T-cell (primary cell): Measurements from ENCODE around the gene LHB. TPM values are rescaled to one million over a fixed set of nuclear protein-coding genes. Genes with fewer than 3 reads are reported as not detected.

ENCODE experiments used
- ATAC-seq, 4 experiments: fragments of 200-7000 bp in 3 of 4; fragments of 150-1000 bp in 1 of 4; cut with Tn5 transposase; replicated peaks in 1 of 4; 1 replicate in 3 of 4; 2 replicates in 1 of 4; pipeline ENCODE4 v1.10.0; 2021; ENCODE audit warnings: moderate library complexity in 3 of 4, mild to moderate bottlenecking in 2 of 4, moderate number of reproducible peaks in 1 of 4
- CTCF ChIA-PET, 2 donors: fragments of 300-600 bp; sonication (Branson Sonifier 250); formaldehyde crosslinking; loops; one replicate each; lab custom pipeline; 2022; ENCODE audit warnings: antibody characterized with exemption in 2 of 2; lab: Charles Lee
- POLR2A ChIA-PET, 2 donors: fragments of 300-600 bp; sonication (Branson Sonifier 250); formaldehyde crosslinking; loops; one replicate each; lab custom pipeline; 2022; ENCODE audit warnings: antibody characterized with exemption in 2 of 2; lab: Charles Lee
- DNase-seq, 35 experiments: peaks; one replicate each; pipeline versions ENCODE4 v3.0.0 to v3.0.0-alpha.2; 2013 to 2023
- H3K27ac ChIP-seq: one replicate; pipeline ENCODE4 v1.5.1; 2013; ENCODE audit warnings: low read length
- H3K27me3 ChIP-seq, 2 experiments: replicated peaks in 1 of 2; 1 replicate in 1 of 2; 2 replicates in 1 of 2; pipeline versions ENCODE4 v1.6.1 to v1.7.0; 2013; ENCODE audit warnings: low read length in 1 of 2, mixed read lengths in 1 of 2; ENCODE audit not compliant: control insufficient read depth in 2 of 2, insufficient read depth in 2 of 2; ENCODE audit errors: extremely low read depth in 1 of 2
- H3K36me3 ChIP-seq, 2 donors: 1 replicate in 1 of 2; 2 replicates in 1 of 2; pipeline versions ENCODE4 v1.6.1 to v1.7.0; 2013; ENCODE audit warnings: low read length in 1 of 2; ENCODE audit not compliant: control insufficient read depth in 2 of 2, insufficient read depth in 1 of 2; ENCODE audit errors: extremely low read depth in 1 of 2
- H3K4me1 ChIP-seq, 2 experiments: 1 replicate in 1 of 2; 2 replicates in 1 of 2; pipeline versions ENCODE4 v1.6.1 to v1.7.0; 2013; ENCODE audit warnings: low read length in 2 of 2, mixed read lengths in 1 of 2; ENCODE audit not compliant: insufficient read depth in 2 of 2, control insufficient read depth in 1 of 2; ENCODE audit errors: extremely low read depth in 1 of 2
- H3K4me3 ChIP-seq, 2 donors: 1 replicate in 1 of 2; 2 replicates in 1 of 2; pipeline versions ENCODE4 v1.5.1 to v1.7.0; 2013; ENCODE audit warnings: mild to moderate bottlenecking in 2 of 2, low read length in 1 of 2, moderate library complexity in 1 of 2; ENCODE audit not compliant: control insufficient read depth in 1 of 2; ENCODE audit errors: extremely low read depth in 1 of 2
- H3K9me3 ChIP-seq: 2 replicates; pipeline ENCODE4 v1.7.0; 2013
- H3K27ac Mint-ChIP-seq, 2 donors: one replicate each; pipeline ENCODE4 v1.8.0; 2020 to 2021; ENCODE audit warnings: mild to moderate bottlenecking in 2 of 2, mixed read lengths in 2 of 2
- H3K27me3 Mint-ChIP-seq, 2 donors: one replicate each; pipeline ENCODE4 v1.8.0; 2021 to 2022; ENCODE audit warnings: mixed read lengths in 2 of 2
- H3K36me3 Mint-ChIP-seq: one replicate; pipeline ENCODE4 v1.8.0; 2021; ENCODE audit warnings: mixed read lengths
- H3K4me1 Mint-ChIP-seq, 3 donors: one replicate each; pipeline ENCODE4 v1.8.0; 2020 to 2022; ENCODE audit warnings: mixed read lengths in 3 of 3, mild to moderate bottlenecking in 1 of 3
- H3K4me3 Mint-ChIP-seq, 3 donors: one replicate each; pipeline ENCODE4 v1.8.0; 2020 to 2022; ENCODE audit warnings: mild to moderate bottlenecking in 3 of 3, mixed read lengths in 3 of 3, moderate library complexity in 3 of 3
- H3K9me3 Mint-ChIP-seq, 3 donors: one replicate each; pipeline ENCODE4 v1.8.0; 2020 to 2022; ENCODE audit warnings: mixed read lengths in 3 of 3
- WGBS: methylation state at CpG from one replicate; pipeline ENCODE4 v1.1.5; 2013; ENCODE audit warnings: missing lambda C conversion rate; ENCODE audit not compliant: insufficient coverage; 5-methylcytosine and 5-hydroxymethylcytosine counted together
- total RNA-seq, 35 experiments: library from RNA in 6 of 35; stranded (reverse) in 6 of 35; fragments of 120-200 nt in 1 of 35; gene quantifications; one replicate each; pipeline versions ENCODE4 v1.2.1 to v1.2.4 and lab custom pipeline; 2013 to 2026

The LHB gene
- total RNA-seq (under 1 TPM in 1 of 5 donors, not detected in 4; 0.57 TPM), total RNA-seq (lab: John Stamatoyannopoulos, UW) (0 to 0.25 (median 0.05) reads per million in 29 experiments)
- 0.44 TPM for total RNA-seq (2013)

DNA sequence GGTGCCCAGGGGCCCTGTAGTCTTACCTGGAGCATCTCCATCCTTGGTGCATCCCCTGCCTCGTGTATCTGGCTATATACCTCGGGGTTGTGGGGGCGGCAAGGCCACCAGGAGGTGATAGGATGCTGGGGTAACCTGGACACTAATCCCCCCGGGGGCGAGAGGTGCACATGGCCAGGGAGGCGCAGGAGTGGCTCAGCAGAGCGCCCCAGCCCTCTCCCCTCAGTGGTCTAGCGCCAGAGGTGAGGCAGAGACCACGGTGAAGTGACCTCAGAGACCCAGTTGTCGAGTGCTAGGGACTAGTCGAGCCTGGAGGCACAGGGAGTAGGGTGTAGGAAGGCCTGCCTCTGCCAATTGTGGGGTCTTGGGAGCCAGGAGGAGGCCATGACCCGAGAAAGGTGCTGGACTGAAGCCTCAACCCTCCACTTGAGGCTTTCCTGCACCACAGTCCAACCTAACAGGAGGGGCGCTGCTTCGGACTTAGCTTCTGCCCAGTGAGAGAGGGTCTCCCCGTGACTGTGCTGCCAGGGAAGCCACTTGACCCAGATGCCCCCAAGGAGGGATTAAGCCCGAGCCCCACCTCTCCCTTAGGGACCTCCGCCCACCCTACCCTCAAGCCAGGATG, at the start of gene LHB:
LHB (minus strand) TSS at position 51 of the 625 bp plus-strand sequence; CDS start at position 41, 10 bp downstream.
- Mint-ChIP-seq H3K4me1 (peaks cover 19 to 32% (median 25%) of the 10 kb centered on the region in 3 donors), H3K4me3 (peak within 1 kb of the TSS; percentile 83 to 95 (median 86)), H3K27me3 (peaks cover 0 to 6% of the 10 kb centered on the region in 2 donors), H3K9me3 (no peaks in the 10 kb centered on the region), H3K27ac (peak within 1 kb of the TSS in 1 of 2 donors; percentile 28), H3K36me3 (no peaks in the 10 kb centered on the region)
- H3K27ac ChIP-seq: peak within 1 kb of the TSS; percentile 49
- H3K4me3 ChIP-seq: peak within 1 kb of the TSS; percentile 64 to 68
- no peak for ATAC-seq
- ChIA-PET CTCF (interaction anchor here (0.6 to 2.9 kb wide), 3 partner anchors 17 to 1556 kb away, joined by 5 to 15 read pairs (median 6); partner anchors contain the start of genes GYS1 (in 1 of the 2) and RUVBL2 (in 1 of the 2)), POLR2A (no interaction called here)
- H3K9me3 ChIP-seq: no peaks in the 10 kb centered on the region
- no peak for DNase-seq
- peaks cover 0 to 15% of the 10 kb centered on the region in 2 experiments for H3K27me3 ChIP-seq
- WGBS: 91% methylated on average over 4 of the region's 17 CpGs
- H3K36me3 ChIP-seq: peaks cover 3 to 5% of the 10 kb centered on the region in 2 donors
- peaks cover 7 to 33% of the 10 kb centered on the region in 2 experiments for H3K4me1 ChIP-seq

DNA sequence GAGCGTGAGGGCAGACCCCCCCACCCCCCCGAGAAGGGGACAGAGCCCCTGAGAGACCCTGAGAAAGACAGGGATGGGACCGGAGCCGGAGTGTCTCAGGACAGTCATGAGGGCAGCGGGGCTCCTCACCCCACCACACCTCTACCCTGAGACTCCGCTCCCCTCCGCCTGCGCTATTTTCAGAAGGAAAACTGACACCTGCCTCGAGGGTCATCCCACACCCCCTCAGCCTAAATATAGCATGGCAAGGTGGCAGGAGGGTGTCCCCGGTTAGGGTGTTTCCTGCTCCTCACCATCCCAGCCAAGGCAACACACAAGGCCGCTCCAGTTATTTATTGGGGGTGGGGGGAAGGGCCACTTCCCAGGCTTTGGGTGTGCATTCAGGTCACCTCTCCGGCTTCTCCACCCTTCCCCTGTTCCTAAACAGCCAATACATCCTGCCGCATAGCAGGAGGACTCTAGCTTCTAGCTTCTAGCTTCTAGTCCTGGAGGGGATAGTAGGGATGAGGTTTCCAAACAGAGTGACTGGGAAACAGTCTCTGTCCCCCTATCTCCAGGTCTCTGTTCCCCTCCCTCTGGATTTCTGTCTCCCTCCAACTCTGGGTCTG, 49.1 kb upstream of the LHB start:
- H3K4me3 Mint-ChIP-seq: no peak overlapping the region

DNA sequence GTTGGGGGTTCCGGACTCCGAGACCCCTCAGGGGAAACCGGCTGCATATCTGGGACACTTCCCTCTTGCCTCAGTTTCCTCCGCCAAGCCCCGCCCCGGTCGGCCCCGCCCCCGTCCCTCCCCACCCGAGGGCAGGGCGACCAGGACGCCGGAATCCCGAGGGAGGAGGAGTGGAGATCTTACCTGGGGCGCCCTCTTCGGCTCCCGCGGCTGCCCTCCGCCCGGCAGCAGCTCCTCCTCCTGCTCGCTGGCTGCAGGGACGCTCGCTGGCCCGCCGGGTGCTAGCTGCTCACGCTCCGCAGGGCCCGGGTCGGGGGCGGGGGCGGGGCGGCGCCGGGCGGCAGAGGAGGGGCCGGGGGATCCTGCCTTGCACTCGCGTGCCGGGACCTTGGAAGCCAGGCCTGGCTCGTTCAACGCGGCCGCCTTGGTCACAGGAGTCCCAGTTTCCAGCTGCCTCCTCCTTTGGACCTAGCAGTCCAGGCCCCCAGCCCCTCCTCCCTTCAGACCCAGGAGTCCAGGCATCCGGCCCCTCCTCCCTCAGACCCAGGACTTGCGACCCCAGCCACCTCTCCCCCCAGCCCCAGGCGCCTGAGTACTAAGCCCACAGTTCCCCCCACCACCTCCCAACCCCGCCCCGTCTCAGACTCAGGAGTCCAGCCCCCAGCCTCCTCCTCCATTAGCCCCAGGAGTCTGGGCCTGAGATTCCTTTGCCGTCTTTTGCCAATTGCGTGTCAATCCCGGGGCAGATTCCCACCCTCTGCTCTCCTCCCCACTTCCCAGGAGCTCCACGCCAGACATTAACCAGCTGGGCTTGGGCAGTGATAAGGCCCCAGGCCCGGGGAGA, 48.1 kb upstream of the LHB start, which contains the start of gene NTF4:
NTF4 (minus strand) TSS at position 51 of the 844 bp plus-strand sequence. CDS start 2,821 bp downstream, outside the sequence.
- no peak within 1 kb of the TSS for H3K4me3 ChIP-seq
- no peaks in the 10 kb centered on the region for H3K36me3 ChIP-seq
- H3K36me3 Mint-ChIP-seq: peaks cover 3% of the 10 kb centered on the region
- CTCF ChIA-PET: no interaction called here
- H3K4me1 ChIP-seq: peaks cover 0 to 7% of the 10 kb centered on the region in 2 experiments
- peaks cover 7 to 83% of the 10 kb centered on the region in 2 experiments for H3K27me3 ChIP-seq
- no peak within 1 kb of the TSS for H3K27ac ChIP-seq
- peaks cover 0 to 5% (median 3%) of the 10 kb centered on the region in 3 donors for H3K4me1 Mint-ChIP-seq
- WGBS: 7% methylated on average over 44 of the region's 53 CpGs
- DNase-seq (no peak), ATAC-seq (peak in 3 of 4 experiments; percentile 15 to 39 (median 19))
- H3K9me3 Mint-ChIP-seq: peaks cover 0 to 5% (median 0%) of the 10 kb centered on the region in 3 donors
- peaks cover 44 to 64% of the 10 kb centered on the region in 2 donors for H3K27me3 Mint-ChIP-seq
- H3K9me3 ChIP-seq: no peaks in the 10 kb centered on the region
- POLR2A ChIA-PET: interaction anchor here in 1 of 2 donors (0.6 kb wide), 1 partner anchor 137 kb away, joined by 6 read pairs; no protein-coding TSS in a partner anchor
- no peak within 1 kb of the TSS for H3K27ac Mint-ChIP-seq
- H3K4me3 Mint-ChIP-seq: peak within 1 kb of the TSS in 1 of 3 donors; percentile 13

More for the DNA sequence above, 49.1 kb upstream of the LHB start:
- H3K4me1 ChIP-seq: peaks cover 0 to 7% of the 10 kb centered on the region in 2 experiments
- WGBS: no CpG with 5 or more reads among the region's 13 CpGs
- Mint-ChIP-seq H3K27ac (no peak overlapping the region), H3K9me3 (peaks cover 0 to 5% (median 0%) of the 10 kb centered on the region in 3 donors), H3K4me1 (peaks cover 0 to 9% (median 3%) of the 10 kb centered on the region in 3 donors), H3K36me3 (no peaks in the 10 kb centered on the region), H3K27me3 (peaks cover 44 to 68% of the 10 kb centered on the region in 2 donors)
- no peak for ATAC-seq
- no peaks in the 10 kb centered on the region for H3K36me3 ChIP-seq
- no peaks in the 10 kb centered on the region for H3K9me3 ChIP-seq
- H3K4me3 ChIP-seq: no peak overlapping the region
- DNase-seq: no peak
- POLR2A ChIA-PET: no interaction called here
- no peak overlapping the region for H3K27ac ChIP-seq
- CTCF ChIA-PET: no interaction called here
- H3K27me3 ChIP-seq: peaks cover 7 to 89% of the 10 kb centered on the region in 2 experiments

DNA sequence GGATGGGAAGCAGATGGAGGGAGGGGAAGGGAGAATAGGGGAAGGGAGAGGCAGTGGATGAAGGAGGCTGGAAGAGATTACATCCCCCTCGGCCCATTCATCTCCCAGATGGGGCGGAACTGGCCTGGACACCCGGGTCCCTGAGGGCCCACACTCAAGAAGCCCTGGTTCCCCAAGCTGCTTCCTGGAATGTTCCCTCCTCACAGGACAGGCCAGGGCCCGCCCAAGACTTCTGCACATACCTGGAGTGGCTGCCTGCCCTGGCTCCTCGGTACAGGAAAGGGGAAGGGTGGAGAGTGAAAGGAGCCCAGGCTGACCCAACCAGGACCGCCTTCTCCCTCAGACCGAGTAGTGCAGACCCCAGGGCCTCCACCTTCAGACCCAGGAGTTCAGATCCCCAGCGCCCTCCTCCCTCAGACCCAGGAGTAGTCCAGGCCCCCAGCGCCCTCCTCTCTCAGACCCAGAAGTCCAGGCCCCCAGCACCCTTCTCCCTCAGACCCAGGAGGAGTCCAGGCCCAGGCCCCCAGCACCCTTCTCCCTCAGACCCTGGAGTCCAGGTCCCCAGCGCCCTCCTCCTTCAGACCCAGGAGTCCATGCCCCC, 47.2 kb upstream of the LHB start:
- H3K4me1 ChIP-seq: peaks cover 0 to 7% of the 10 kb centered on the region in 2 experiments
- Mint-ChIP-seq H3K9me3 (no peaks in the 10 kb centered on the region), H3K27ac (no peak overlapping the region), H3K36me3 (peaks cover 3% of the 10 kb centered on the region), H3K4me3 (peak overlapping the region in 1 of 3 donors; percentile 13), H3K4me1 (peaks cover 0 to 5% (median 3%) of the 10 kb centered on the region in 3 donors), H3K27me3 (peaks cover 37 to 64% of the 10 kb centered on the region in 2 donors)
- H3K4me3 ChIP-seq: no peak overlapping the region
- no peak overlapping the region for H3K27ac ChIP-seq
- POLR2A ChIA-PET: interaction anchor here in 1 of 2 donors (0.6 kb wide), 1 partner anchor 138 kb away, joined by 6 read pairs; no protein-coding TSS in a partner anchor
- no peak for ATAC-seq
- 41% methylated on average over 4 of the region's 10 CpGs for WGBS
- CTCF ChIA-PET: no interaction called here
- no peaks in the 10 kb centered on the region for H3K36me3 ChIP-seq
- H3K9me3 ChIP-seq: no peaks in the 10 kb centered on the region
- peaks cover 5 to 83% of the 10 kb centered on the region in 2 experiments for H3K27me3 ChIP-seq
- no peak for DNase-seq

DNA sequence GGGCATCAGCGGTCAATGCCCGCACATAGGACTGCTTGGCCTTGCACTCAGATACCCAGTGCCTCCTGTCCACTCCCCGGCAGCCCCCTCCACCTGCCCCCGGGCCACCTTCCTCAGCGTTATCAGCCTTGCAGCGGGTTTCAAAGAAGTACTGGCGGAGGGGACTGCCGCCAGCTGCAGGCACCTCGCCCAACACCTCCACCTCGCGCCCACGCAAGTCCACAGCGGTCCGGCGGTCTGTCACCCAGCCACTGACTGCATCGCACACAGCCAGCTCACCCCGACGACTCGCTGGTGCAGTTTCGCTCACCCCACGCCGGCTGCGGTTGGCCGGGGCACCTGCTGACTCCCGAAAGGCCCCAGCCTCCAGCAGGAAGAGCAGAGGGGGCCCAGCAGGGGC, 44.6 kb upstream of the LHB start:
- Histone ChIP-seq H3K4me1 (peaks cover 5 to 24% of the 10 kb centered on the region in 2 experiments), H3K27me3 (peaks cover 0 to 91% of the 10 kb centered on the region in 2 experiments), H3K9me3 (no peaks in the 10 kb centered on the region), H3K27ac (no peak overlapping the region), H3K36me3 (no peaks in the 10 kb centered on the region), H3K4me3 (no peak overlapping the region)
- no peak for DNase-seq
- Mint-ChIP-seq H3K9me3 (no peaks in the 10 kb centered on the region), H3K27me3 (peaks cover 30 to 66% of the 10 kb centered on the region in 2 donors), H3K4me1 (peaks cover 18 to 24% (median 20%) of the 10 kb centered on the region in 3 donors), H3K36me3 (peaks cover 3% of the 10 kb centered on the region), H3K4me3 (no peak overlapping the region), H3K27ac (no peak overlapping the region)
- POLR2A ChIA-PET: no interaction called here
- WGBS: 35% methylated on average over 20 of the region's 25 CpGs
- CTCF ChIA-PET: no interaction called here
- ATAC-seq: no peak
